HCT116 (cell line): ENCODE measurements around the gene GRIK4. TPM values are rescaled to one million over a fixed set of nuclear protein-coding genes. Genes with fewer than 3 reads are reported as not detected.

Source experiments
- ATAC-seq: fragments of 200-7000 bp; cut with Tn5 transposase; 2 replicates; pipeline ENCODE4 v1.9.1; 2020; ENCODE audit warnings: mild to moderate bottlenecking, moderate library complexity
- BruUV-seq: library from RNA; stranded (reverse); fragments of 400-500 nt; replicated peaks from 2 replicates; lab custom pipeline; 2021; lab: Mats Ljungman, UMichigan
- CTCF ChIA-PET: fragments of 300-600 bp; sonication (Branson Sonifier 250); formaldehyde crosslinking; loops from one replicate; lab custom pipeline; 2021; ENCODE audit warnings: antibody characterized with exemption; lab: Charles Lee
- POLR2A ChIA-PET: fragments of 300-600, 350-600 bp; sonication (Branson Sonifier 250); formaldehyde crosslinking; loops from one replicate; lab custom pipeline; 2021; ENCODE audit warnings: antibody characterized with exemption; lab: Charles Lee
- RAD21 ChIA-PET, 2 experiments: fragments of 300-600 bp; sonication (Branson Sonifier 250); formaldehyde crosslinking; loops; one replicate each; lab custom pipeline; 2023; ENCODE audit warnings: low total read pairs in 2 of 2; ENCODE audit not compliant: uncharacterized antibody in 2 of 2, unreplicated experiment in 2 of 2, low non-redundant PET in 1 of 2; lab: Charles Lee
- DNase-seq: peaks from one replicate; pipeline ENCODE4 v3.0.0-alpha.2; 2010; ENCODE audit warnings: low read depth, low spot score
- H2AFZ ChIP-seq: fragments of 200-600 bp; shearing (Covaris generic), sonication (generic); 2 replicates; pipeline ENCODE4 v1.6.1; 2017; ENCODE audit warnings: low read depth, mixed run types, mixed read lengths, antibody characterized with exemption, low read length; ENCODE audit not compliant: poor library complexity, severe bottlenecking
- H3K27ac ChIP-seq: 2 replicates; pipeline ENCODE4 v1.5.1; 2012; ENCODE audit warnings: low read depth, low read length
- H3K27me3 ChIP-seq: fragments of 200-600 bp; sonication (generic); 2 replicates; pipeline ENCODE4 v1.6.1; 2016; ENCODE audit warnings: mixed run types, low read length, mixed read lengths; ENCODE audit not compliant: insufficient read depth
- H3K36me3 ChIP-seq, 2 experiments: fragments of 200-500 bp in 1 of 2; fragments of 200-600 bp in 1 of 2; sonication (Bioruptor generic) in 1 of 2; sonication (generic) in 1 of 2; 2 replicates each; pipeline versions ENCODE4 v1.5.1 to v1.6.1; 2014 to 2016; ENCODE audit warnings: low read length in 2 of 2, inconsistent platforms in 1 of 2, mixed read lengths in 1 of 2, mixed run types in 1 of 2; ENCODE audit not compliant: insufficient read depth in 2 of 2, control insufficient read depth in 1 of 2
- H3K4me1 ChIP-seq, 2 experiments: fragments of 200-600 bp in 1 of 2; sonication (generic) in 1 of 2; 2 replicates each; pipeline versions ENCODE4 v1.5.1 to v1.6.1; 2012 to 2017; ENCODE audit warnings: low read length in 2 of 2, inconsistent platforms in 1 of 2, mild to moderate bottlenecking in 1 of 2, mixed read lengths in 1 of 2, mixed run types in 1 of 2, moderate library complexity in 1 of 2; ENCODE audit not compliant: insufficient read depth in 2 of 2, control insufficient read depth in 1 of 2
- H3K4me2 ChIP-seq: fragments of 200-600 bp; sonication (generic); 2 replicates; pipeline ENCODE4 v1.6.1; 2017; ENCODE audit warnings: mixed run types, low read length, mixed read lengths
- H3K4me3 ChIP-seq, 2 experiments: fragments of 200-600 bp in 1 of 2; sonication (generic) in 1 of 2; replicated peaks in 1 of 2; 2 replicates each; pipeline ENCODE4 v1.5.1; 2011 to 2016; ENCODE audit warnings: low read length in 2 of 2, control low read depth in 1 of 2, low read depth in 1 of 2, mild to moderate bottlenecking in 1 of 2, mixed read lengths in 1 of 2, mixed run types in 1 of 2
- H3K79me2 ChIP-seq: fragments of 200-600 bp; sonication (generic); 2 replicates; pipeline ENCODE4 v1.6.1; 2017; ENCODE audit warnings: mild to moderate bottlenecking, mixed run types, low read length, moderate library complexity, mixed read lengths; ENCODE audit not compliant: insufficient read depth
- H3K9ac ChIP-seq: fragments of 200-600 bp; sonication (generic); 2 replicates; pipeline ENCODE4 v1.6.1; 2016; ENCODE audit warnings: low read length, mixed read lengths
- H3K9me2 ChIP-seq: fragments of 200-600 bp; sonication (generic), shearing (Covaris generic); 2 replicates; pipeline ENCODE4 v1.6.1; 2017; ENCODE audit warnings: mixed run types, mild to moderate bottlenecking, moderate library complexity; ENCODE audit not compliant: insufficient read depth
- H3K9me3 ChIP-seq, 2 experiments: fragments of 200-500 bp in 1 of 2; fragments of 200-600 bp in 1 of 2; sonication (Bioruptor generic) in 1 of 2; sonication (generic) in 1 of 2; 2 replicates each; pipeline ENCODE4 v1.6.1; 2014 to 2017; ENCODE audit warnings: low read length in 2 of 2, mixed read lengths in 2 of 2, inconsistent platforms in 1 of 2, low read depth in 1 of 2, mild to moderate bottlenecking in 1 of 2, mixed run types in 1 of 2, moderate library complexity in 1 of 2; ENCODE audit not compliant: control insufficient read depth in 1 of 2, insufficient read depth in 1 of 2
- H4K20me1 ChIP-seq: fragments of 200-600 bp; sonication (generic), shearing (Covaris generic); 2 replicates; pipeline ENCODE4 v1.6.1; 2017; ENCODE audit warnings: mixed run types, mild to moderate bottlenecking, moderate library complexity; ENCODE audit not compliant: insufficient read depth
- ATF3 ChIP-seq: IDR thresholded peaks from 2 replicates; pipeline ENCODE4 v1.6.1; 2012
- CBX3 ChIP-seq: IDR thresholded peaks from 2 replicates; pipeline ENCODE4 v1.6.1; 2012; ENCODE audit warnings: low read depth
- POLR2A ChIP-seq: IDR thresholded peaks from 2 replicates; pipeline ENCODE4 v1.7.0; 2011; ENCODE audit warnings: borderline replicate concordance; ENCODE audit not compliant: insufficient read depth, insufficient read length; ENCODE audit errors: extremely low read depth
- POLR2AphosphoS5 ChIP-seq: IDR thresholded peaks from 2 replicates; pipeline ENCODE4 v1.6.1; 2011; ENCODE audit warnings: mild to moderate bottlenecking, low read depth, low read length, moderate library complexity
- SP1 ChIP-seq: IDR thresholded peaks from 2 replicates; pipeline ENCODE4 v1.6.1; 2012; ENCODE audit warnings: low read depth
- SRF ChIP-seq: IDR thresholded peaks from 2 replicates; pipeline ENCODE4 v1.6.1; 2012; ENCODE audit warnings: low read depth
- TCF7L2 ChIP-seq: IDR thresholded peaks from 2 replicates; pipeline ENCODE4 v1.7.0; 2011; ENCODE audit warnings: borderline replicate concordance, inconsistent platforms; ENCODE audit not compliant: insufficient read depth, insufficient read length; ENCODE audit errors: extremely low read depth
- ZNF274 ChIP-seq: fragments of 200-500 bp; sonication (Bioruptor generic); IDR thresholded peaks from 2 replicates; pipeline ENCODE4 v1.6.1; 2014; ENCODE audit warnings: mild to moderate bottlenecking, low read depth, low read length, inconsistent platforms
- intact Hi-C: fragments of 100-400 bp; cut with micrococcal nuclease; formaldehyde crosslinking; loops from 2 replicates; pipeline ENCODE4 v1.10.0; 2022
- total RNA-seq: library from RNA; stranded (reverse); gene quantifications from one replicate; pipeline ENCODE4 v1.2.1, GENCODE V29; 2021; ENCODE audit not compliant: unreplicated experiment

GRIK4 gene
- total RNA-seq, 1 experiment from 2014 or later: 0.52 TPM

GRCh38 chr11:120704256-120704750 lies 192.8 kb downstream of the GRIK4 start:
- peaks cover 6 to 15% of the 10 kb centered on the region in 2 experiments; a peak in 1 of 4 replicates for H3K9me3 ChIP-seq
- POLR2A ChIA-PET: no interaction called here
- no peaks in the 10 kb centered on the region for H3K9me2 ChIP-seq
- H3K27me3 ChIP-seq: peaks cover 3% of the 10 kb centered on the region; the same call in 1 of the 2 replicates
- no peaks in the 10 kb centered on the region for H3K36me3 ChIP-seq
- no peak overlapping the region for H3K4me2 ChIP-seq
- H4K20me1 ChIP-seq: no peaks in the 10 kb centered on the region
- no peak for TF ChIP-seq SP1
- no peak for TF ChIP-seq ATF3
- no peak for TF ChIP-seq CBX3
- no peak for TF ChIP-seq POLR2A
- TF ChIP-seq SRF: no peak
- no peak for TF ChIP-seq ZNF274
- TF ChIP-seq TCF7L2: no peak
- no peak for TF ChIP-seq POLR2AphosphoS5
- ATAC-seq (no peak), DNase-seq (no peak)
- CTCF ChIA-PET: interaction anchor here (1.3 kb wide), 1 partner anchor 19 kb away, joined by 3 read pairs; no protein-coding TSS in a partner anchor
- H3K9ac ChIP-seq: no peak overlapping the region
- H3K27ac ChIP-seq: no peak overlapping the region
- BruUV-seq: no TSS peak
- H3K4me1 ChIP-seq: no peaks in the 10 kb centered on the region
- H2AFZ ChIP-seq: no peak overlapping the region
- intact Hi-C loops: no loop called here
- H3K4me3 ChIP-seq: no peak overlapping the region
- RAD21 ChIA-PET: no interaction called here
- H3K79me2 ChIP-seq: no peaks in the 10 kb centered on the region

GRCh38 chr11:120706257-120706656 lies 194.7 kb downstream of the GRIK4 start:
- TF ChIP-seq SRF: no peak
- H3K9me3 ChIP-seq: peaks cover 6 to 15% of the 10 kb centered on the region in 2 experiments; a peak in 1 of 4 replicates
- no peaks in the 10 kb centered on the region for H3K79me2 ChIP-seq
- ATAC-seq: no peak
- RAD21 ChIA-PET: no interaction called here
- BruUV-seq: no TSS peak
- H3K4me1 ChIP-seq: peaks cover 15% of the 10 kb centered on the region in 2 experiments
- H3K36me3 ChIP-seq: no peaks in the 10 kb centered on the region
- POLR2A ChIA-PET: no interaction called here
- peaks cover 8% of the 10 kb centered on the region; the same call in 1 of the 2 replicates for H3K27me3 ChIP-seq
- H2AFZ ChIP-seq: no peak overlapping the region
- no peak overlapping the region for H3K4me3 ChIP-seq
- CTCF ChIA-PET: no interaction called here
- H4K20me1 ChIP-seq: no peaks in the 10 kb centered on the region
- no peak for DNase-seq
- no peak overlapping the region for H3K27ac ChIP-seq
- H3K9me2 ChIP-seq: no peaks in the 10 kb centered on the region
- no peak overlapping the region for H3K4me2 ChIP-seq
- no peak overlapping the region for H3K9ac ChIP-seq
- intact Hi-C loops: no loop called here
